HepG2 (cell line): Measurements from ENCODE around the gene ABCG4.

Experiments used
- ARNTL ChIP-seq: sonication (generic); formaldehyde crosslinking; IDR thresholded peaks from 2 replicates; pipeline ENCODE4 v1.4.0; 2020; ENCODE audit warnings: mild to moderate bottlenecking, missing genetic modification reagents
- CTCF ChIP-seq: sonication (generic); formaldehyde crosslinking; IDR thresholded peaks from 2 replicates; pipeline ENCODE4 v1.5.0; 2020; ENCODE audit warnings: mild to moderate bottlenecking, missing genetic modification reagents, moderate library complexity
- ERF ChIP-seq: IDR thresholded peaks from 2 replicates; pipeline ENCODE4 v1.6.1; 2018; ENCODE audit warnings: missing biosample characterization, missing genetic modification reagents
- MYC ChIP-seq: sonication (generic); formaldehyde crosslinking; IDR thresholded peaks from 2 replicates; pipeline ENCODE4 v1.9.0; 2021; ENCODE audit warnings: missing genetic modification reagents, borderline replicate concordance
- NR1H2 ChIP-seq: sonication (generic); formaldehyde crosslinking; IDR thresholded peaks from 2 replicates; pipeline ENCODE4 v1.8.1; 2022; ENCODE audit warnings: low read depth, missing genetic modification reagents, borderline replicate concordance
- PBX2 ChIP-seq: IDR thresholded peaks from 2 replicates; pipeline ENCODE4 v1.6.1; 2016; ENCODE audit warnings: control low read depth
- RFX5 ChIP-seq: IDR thresholded peaks from 2 replicates; pipeline ENCODE4 v1.6.1; 2011; ENCODE audit warnings: low read depth, low read length, improper control_type of control experiment
- RNF219 ChIP-seq: sonication (generic); formaldehyde crosslinking; IDR thresholded peaks from 2 replicates; pipeline ENCODE4 v1.5.0; 2020; ENCODE audit warnings: mild to moderate bottlenecking, missing genetic modification reagents
- RXRA ChIP-seq: sonication (generic); formaldehyde crosslinking; IDR thresholded peaks from 2 replicates; pipeline ENCODE4 v1.5.1; 2020; ENCODE audit warnings: missing genetic modification reagents
- ZNF350 ChIP-seq: sonication (generic); formaldehyde crosslinking; IDR thresholded peaks from 2 replicates; pipeline ENCODE4 v1.4.0; 2020; ENCODE audit warnings: mild to moderate bottlenecking, low read depth, missing genetic modification reagents, borderline replicate concordance

GRCh38 chr11:119121008-119121810, 27.6 kb upstream of the ABCG4 start, which contains the start of gene HINFP:
- TF ChIP-seq ERF (CRISPR knock-in tag) (peak; percentile 13), MYC (CRISPR knock-in tag) (peak; percentile 88), CTCF (no peak; the same call in 1 of the 2 replicates), PBX2 (peak; percentile 89), RNF219 (CRISPR knock-in tag) (no peak), ZNF350 (CRISPR knock-in tag) (peak; percentile 52; the same call in 1 of the 2 replicates), RFX5 (no peak), RXRA (CRISPR knock-in tag) (peak; percentile 55; the same call in 1 of the 2 replicates), NR1H2 (no peak), ARNTL (CRISPR knock-in tag) (no peak; the same call in 1 of the 2 replicates)
